GM12872 (cell line): Measurements from ENCODE around the gene PPIP5K2.

Source experiments
- TF ChIP-seq, protein P1 (sequence below): IDR thresholded peaks from 3 replicates; pipeline ENCODE4 v1.5.1; 2011; ENCODE audit warnings: low read depth, mild to moderate bottlenecking, low read length, moderate library complexity; ENCODE audit not compliant: insufficient read depth

Gene PPIP5K2

DNA sequence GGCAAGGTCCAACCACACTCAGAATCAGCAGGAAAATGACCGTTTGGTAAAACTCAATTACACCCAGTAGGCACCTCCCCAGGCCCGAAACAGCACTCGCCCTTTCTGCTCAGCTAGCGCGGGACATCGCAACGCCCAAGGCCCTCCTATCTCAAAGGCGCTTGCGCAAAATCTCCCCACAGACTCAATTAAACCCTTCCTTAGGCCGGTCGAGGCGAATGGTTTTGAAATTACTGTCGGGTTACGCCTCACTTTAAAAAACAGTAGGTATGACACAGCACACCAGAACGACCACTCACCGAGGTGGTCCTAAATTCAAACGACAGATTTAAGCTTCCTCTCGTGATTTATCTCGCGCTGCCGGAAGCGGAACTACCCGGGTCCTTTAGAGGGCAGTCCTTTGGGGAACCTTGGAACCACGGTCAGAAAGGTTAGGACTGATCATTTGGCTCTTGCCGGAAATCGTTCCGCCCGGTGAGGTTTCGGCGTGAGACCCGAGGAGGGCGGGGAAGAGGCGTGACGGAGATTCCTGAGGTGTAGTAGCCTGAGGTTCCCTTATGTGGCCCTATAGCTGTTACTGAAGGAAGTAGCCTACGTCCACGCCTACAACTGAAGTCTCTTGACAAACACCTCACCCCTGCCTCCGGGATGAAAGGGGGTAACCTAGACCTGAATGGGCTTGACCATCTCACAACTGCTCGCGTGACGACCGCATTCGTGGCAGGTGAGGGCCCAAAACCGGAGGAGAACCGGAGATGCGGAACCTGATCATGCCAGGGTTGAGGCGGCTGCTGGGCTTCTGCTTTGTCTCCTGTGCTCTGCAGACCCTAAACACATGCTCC, at the start of gene PPIP5K2, which contains the start of gene GIN1:
Gene PPIP5K2, plus strand, starts transcription at position 537 of the 842 bp plus-strand sequence. CDS start 9,289 bp downstream, outside the sequence.
Gene GIN1, minus strand, starts transcription at position 374 of the 842 bp plus-strand sequence. CDS start 11,431 bp downstream, outside the sequence.
- TF ChIP-seq, protein P1, sequence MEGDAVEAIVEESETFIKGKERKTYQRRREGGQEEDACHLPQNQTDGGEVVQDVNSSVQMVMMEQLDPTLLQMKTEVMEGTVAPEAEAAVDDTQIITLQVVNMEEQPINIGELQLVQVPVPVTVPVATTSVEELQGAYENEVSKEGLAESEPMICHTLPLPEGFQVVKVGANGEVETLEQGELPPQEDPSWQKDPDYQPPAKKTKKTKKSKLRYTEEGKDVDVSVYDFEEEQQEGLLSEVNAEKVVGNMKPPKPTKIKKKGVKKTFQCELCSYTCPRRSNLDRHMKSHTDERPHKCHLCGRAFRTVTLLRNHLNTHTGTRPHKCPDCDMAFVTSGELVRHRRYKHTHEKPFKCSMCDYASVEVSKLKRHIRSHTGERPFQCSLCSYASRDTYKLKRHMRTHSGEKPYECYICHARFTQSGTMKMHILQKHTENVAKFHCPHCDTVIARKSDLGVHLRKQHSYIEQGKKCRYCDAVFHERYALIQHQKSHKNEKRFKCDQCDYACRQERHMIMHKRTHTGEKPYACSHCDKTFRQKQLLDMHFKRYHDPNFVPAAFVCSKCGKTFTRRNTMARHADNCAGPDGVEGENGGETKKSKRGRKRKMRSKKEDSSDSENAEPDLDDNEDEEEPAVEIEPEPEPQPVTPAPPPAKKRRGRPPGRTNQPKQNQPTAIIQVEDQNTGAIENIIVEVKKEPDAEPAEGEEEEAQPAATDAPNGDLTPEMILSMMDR, result no peak

DNA sequence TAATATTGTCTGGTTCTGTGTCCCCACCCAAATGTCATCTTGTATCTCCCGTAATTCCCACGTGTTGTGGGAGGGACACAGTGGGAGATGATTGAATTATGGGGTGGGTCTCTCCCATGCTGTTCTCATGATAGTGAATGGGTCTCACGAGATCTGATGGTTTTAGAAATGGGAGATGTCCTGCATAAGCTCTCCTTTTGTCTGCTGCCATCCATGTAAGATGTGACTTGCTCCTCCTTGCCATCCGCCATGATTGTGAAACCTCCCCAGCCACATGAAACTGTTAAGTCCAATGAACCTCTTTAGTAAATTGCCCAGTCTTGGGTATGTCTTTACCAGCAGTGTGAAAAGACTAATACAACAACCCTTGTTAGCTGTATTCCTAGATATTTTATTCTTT, 44.7 kb upstream of the PPIP5K2 start:
- TF ChIP-seq, protein P1, result no peak

- TF ChIP-seq, protein P1, result no peak
Observed at GRCh38 chr5:103079796-103080195, 40.3 kb upstream of the PPIP5K2 start.

GRCh38 chr5:103086547-103086946, 33.6 kb upstream of the PPIP5K2 start:
- TF ChIP-seq, protein P1, result no peak

DNA sequence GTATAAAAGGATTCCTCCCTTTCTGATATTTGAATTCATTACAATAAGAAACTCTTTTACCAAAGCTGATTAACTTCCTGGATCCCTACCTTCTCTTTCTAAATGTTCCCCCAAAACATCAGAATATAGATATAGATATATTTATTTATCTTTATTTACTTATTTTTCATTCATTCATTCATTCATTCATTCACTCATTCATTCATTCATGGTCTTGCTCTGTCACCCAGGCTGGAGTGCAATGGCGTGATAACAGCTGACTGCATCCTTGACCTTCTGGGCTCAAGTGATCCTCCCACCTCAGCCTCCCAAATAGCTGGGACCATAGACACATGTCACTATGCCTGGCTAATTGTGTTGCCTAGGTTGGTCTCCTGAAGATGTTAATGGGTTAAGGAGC, 30.8 kb upstream of the PPIP5K2 start:
- TF ChIP-seq, protein P1, result no peak

DNA sequence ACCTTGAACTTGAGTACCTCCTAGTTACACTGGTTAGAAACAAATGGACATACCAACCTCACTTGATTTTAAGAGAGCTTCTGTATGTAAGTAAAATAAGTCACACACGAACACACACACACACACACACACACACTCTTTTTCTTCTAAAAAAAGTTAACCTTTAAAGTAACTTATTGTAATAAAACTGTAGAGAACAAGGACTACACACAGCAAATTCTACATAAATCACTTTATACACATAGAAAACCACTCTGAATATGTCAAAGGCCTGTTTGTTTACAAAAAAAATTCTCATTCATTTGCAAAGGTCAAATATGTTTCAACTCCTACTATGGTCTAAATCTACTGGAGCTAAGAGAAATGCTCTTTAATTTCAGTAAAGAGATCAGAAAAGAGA, 29.3 kb upstream of the PPIP5K2 start:
- TF ChIP-seq, protein P1, result no peak

DNA sequence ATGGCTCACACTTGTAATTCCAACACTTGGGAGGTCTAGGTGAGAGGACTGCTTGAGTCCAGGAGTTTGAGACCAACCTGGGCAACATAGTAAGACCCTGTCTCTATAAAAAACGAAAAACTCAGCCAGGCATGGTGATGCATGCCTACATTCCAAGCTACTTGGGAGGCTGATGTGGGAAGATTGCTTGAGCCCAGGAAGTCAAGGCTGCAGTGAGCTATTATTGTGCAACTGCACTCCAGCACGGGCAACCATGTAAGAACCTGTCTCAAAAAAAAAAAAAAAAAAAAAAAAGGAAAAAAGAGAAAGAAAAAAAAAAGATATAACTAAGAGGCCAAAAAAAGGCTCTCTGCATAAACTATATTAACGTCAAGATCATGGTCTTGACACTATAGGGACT, 27.4 kb upstream of the PPIP5K2 start:
- TF ChIP-seq, protein P1, result no peak
